SK-N-DZ (cell line): ENCODE measurements around the gene VAC14.

Experiments
- DNase-seq: peaks from one replicate; pipeline ENCODE4 v3.0.0-alpha.2; 2015; ENCODE audit warnings: low spot score

VAC14 gene

DNA sequence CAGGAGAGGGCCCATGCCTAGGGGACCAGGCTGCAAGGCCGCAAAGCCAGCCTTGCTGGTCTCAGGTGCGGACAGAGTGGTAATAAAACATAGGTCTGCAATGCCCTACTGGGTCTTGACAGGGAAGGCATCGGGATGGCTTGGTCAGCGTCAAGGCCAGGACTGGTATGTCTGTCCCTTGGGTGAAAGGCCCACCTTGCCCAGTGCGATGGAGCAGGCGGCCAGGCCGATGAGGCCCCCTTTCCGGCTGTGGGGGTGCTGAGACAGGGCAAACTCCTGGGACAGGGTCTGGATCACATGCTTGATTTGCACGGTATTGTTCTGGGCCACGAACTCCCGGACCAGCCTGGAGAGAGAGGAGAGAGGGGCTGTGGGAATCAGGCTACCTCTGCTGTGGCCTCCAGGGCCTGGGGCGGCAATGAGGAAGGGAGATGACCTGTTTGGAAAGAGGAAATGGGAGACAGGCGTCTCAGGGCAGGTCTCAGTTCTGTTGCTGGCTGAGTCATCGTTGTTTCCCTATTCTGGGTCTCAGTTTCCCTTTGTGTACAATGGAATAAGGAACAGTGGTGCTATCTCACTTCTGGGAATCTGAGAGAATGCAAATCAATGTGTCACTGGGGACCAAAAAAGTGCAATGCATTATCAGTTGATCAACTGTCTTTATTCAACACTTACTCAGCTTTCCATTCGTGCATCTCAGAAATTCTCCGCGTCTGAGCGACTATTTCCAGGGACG lies 14.8 kb downstream of the VAC14 start:
- DNase-seq, result no peak

DNA sequence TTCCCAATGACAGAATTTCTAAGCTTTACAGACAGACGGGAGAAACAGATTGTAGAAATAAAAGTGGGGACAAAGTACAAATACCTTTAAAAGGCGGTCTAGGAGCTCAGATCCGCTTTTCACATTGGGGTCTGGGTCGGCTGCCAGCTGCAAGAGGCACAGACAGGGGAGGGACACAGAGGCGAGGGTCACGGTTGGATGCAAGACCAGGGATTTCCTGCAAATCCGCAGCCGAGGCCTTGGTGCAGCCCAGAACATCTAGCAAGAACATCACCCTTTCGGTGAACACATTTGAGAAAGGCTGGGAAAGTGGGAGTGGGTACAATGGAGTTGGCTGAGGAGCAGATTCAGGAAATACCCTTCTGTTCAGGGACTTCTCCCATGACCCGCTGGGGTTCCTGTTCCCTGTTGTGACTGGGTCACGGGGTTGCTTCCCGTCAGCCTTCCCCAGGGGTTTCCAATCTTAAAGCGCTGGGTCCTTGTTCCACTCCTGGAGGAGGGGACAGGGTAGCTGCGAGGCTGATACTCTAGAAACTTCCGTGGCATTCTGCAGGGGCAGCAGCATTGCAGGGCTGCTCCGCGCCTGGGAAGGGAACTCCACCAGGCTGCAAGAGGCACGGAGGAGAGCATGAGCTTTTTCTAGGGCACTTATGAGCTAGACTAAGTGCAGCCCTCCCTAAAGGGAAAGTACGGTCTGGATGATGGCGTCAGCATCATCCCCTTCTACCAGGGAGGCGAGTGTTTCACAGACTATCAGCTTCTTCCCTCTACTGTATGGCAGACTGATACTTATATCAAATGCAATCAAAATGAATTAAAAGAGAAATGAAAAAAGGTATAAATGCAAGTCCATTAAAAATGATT lies 16.0 kb downstream of the VAC14 start:
- no peak for DNase-seq

DNA sequence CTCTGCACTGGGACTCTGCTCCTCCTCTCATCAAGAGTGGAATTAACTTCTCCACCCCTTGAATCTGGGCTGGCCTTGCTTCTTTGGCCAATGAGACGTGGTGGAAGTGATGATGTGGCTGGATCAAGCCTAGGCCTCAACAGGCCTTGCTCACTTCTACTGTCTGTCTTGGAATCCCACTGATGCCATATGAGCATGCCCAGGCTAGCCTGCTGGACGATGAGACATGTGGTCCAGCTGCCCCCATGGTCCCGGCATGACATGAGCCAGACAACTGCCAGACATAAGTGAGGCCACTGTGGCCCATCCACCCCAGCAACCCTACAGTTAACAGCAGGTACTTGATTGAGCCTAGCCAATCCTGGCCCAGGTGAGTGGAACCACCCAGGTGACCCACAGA lies 18.7 kb downstream of the VAC14 start:
- DNase-seq, result no peak

GRCh38 chr16:70781800-70782199 lies 19.2 kb downstream of the VAC14 start:
- DNase-seq, result no peak

GRCh38 chr16:70780546-70780945 lies 20.4 kb downstream of the VAC14 start:
- DNase-seq, result no peak

DNA sequence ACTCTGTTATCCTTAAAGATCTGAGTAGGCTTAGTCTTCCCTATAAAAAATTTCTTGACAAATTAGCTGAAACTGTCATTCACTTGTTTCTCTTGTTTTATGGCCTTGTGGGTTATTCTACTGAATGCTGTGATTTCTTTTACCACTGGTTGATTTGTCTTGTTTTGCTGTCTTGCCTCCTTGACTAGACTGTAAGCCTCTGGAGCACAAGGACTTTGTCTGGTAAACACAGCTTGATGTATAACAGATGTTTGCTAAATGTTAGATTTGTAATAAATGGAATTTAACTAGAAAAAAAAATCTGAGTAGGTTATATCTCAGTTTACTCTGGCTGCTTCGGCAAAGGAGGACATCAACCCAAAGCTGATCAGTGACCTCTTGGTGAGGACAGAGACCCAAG lies 21.6 kb downstream of the VAC14 start:
- no peak for DNase-seq

DNA sequence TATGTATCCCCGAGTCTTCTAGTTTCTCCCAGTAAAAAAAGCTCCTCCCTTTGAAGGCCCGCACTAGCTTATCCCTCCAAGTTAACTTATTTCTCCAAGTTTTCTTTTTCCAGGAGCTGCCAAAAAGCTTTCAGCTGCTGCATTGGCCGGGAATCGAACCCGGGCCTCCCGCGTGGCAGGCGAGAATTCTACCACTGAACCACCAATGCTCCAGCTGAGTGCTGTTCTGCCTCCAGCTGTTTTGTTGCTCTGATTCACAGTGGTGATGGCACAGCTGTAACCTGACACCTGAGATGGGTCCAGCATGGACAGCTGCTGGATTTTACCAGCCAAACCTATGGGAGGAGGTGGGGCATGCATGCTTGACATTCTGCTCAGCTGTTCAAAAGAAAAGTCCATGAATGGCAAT lies 22.1 kb downstream of the VAC14 start:
- peak; percentile 39 for DNase-seq

DNA sequence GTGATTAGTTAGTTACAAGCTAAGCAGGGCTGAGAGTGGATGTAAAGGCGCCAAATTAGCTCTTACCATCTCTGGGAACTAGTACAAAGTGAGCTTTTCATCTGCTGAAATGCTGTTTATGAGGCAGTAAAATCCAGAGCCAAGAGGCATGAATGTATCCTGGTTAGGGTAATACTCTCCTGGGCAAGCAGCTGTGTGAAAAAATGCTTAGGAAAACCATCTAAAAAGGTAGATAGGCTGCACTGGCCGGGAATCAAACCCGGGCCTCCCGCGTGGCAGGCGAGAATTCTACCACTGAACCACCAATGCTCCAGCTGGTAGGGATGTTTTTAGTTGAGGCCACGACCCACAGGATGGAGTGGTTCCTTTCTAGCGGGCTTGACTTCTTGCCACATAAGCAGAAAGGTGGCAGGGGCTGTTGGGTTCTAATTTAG lies 23.0 kb downstream of the VAC14 start:
- DNase-seq, result no peak

- DNase-seq, result no peak
Observed at GRCh38 chr16:70777496-70777895, 23.5 kb downstream of the VAC14 start.

- no peak for DNase-seq
Observed at GRCh38 chr16:70775399-70775798, 25.6 kb downstream of the VAC14 start.

DNA sequence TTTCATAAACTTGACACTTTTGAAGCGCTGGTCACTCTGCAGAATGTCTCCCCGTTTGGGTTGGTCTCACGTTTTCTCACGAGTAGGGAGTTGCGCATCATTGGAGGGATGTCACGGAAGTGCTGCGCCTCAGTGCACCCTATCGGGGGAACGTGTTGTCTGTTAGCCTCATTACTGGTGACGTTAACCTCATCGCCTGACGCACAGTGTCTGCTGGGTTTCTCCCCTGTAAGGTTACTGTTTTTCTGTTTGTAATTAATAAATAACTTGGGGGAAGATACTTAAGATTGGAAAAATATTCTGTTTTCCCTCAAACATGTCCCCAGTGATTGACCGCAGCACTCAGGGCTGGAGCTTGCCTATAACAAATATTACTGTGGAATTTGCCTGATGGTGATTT lies 26.7 kb downstream of the VAC14 start:
- DNase-seq, result no peak

- no peak for DNase-seq
Observed at GRCh38 chr16:70772493-70772892, 28.5 kb downstream of the VAC14 start.

- peak; percentile 47 for DNase-seq
Observed at GRCh38 chr16:70770626-70771552, 30.1 kb downstream of the VAC14 start.

- DNase-seq, result no peak
Observed at GRCh38 chr16:70770291-70770625, 30.7 kb downstream of the VAC14 start.

- no peak for DNase-seq
Observed at GRCh38 chr16:70769761-70770160, 31.2 kb downstream of the VAC14 start.

DNA sequence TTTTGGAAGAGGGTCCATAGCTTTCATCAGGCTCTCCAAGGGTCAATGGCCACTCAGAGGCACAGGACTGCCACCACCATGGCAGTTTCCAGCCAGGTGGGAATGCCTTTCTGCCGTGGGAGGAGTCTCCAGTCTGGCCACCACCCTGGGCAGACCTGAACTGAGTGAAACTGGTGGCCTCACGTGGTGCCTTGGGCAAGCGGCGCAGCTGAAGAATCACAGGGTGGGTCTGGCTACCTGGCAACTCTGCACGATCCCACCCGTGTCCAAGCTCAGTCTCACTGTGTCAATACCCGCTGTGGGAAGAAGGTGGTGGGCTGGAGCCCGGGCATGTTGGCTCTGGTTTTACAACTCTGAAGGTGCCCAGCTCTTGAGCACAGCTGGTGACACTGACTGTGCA lies 31.8 kb downstream of the VAC14 start:
- no peak for DNase-seq

- DNase-seq, result no peak
Observed at GRCh38 chr16:70768203-70768580, 32.8 kb downstream of the VAC14 start.

DNA sequence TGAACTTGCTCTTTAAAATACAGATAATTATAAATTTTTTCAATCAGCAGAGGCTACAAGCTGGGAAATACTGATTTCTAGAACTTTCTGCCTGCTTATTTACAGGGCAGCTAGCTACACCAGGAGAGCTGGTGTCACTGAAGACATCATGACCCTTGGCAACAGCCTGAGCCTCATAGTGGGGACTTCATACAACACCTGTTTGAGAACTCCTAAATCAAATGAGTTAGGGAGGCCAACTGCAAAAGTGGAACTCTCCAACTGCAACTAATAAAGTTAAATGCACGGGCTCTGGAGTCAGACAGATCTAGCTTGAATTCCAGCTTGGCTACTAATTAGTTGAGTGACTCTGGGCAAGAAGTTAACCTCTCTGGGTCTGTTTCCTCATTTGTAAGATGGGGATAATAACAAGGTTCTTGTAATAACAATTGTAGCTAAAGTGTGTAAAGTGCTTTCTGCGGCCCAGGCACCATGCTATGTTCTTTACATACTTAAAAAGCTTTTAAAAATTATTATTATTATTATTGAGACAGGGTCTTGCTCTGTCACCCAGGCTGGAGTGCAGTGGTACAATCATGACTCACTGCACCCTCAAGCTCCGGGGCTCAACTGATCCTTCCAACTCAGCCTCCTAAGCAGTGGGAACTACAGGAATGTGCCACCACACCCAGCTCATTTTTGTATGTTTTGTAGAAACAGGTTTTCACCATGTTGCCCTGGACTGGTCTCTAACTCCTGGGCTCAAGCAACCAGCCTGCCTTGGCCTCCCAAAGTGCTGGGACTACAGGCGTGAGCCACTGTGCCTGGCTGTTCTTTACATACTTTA lies 33.4 kb downstream of the VAC14 start:
- DNase-seq, result no peak

DNA sequence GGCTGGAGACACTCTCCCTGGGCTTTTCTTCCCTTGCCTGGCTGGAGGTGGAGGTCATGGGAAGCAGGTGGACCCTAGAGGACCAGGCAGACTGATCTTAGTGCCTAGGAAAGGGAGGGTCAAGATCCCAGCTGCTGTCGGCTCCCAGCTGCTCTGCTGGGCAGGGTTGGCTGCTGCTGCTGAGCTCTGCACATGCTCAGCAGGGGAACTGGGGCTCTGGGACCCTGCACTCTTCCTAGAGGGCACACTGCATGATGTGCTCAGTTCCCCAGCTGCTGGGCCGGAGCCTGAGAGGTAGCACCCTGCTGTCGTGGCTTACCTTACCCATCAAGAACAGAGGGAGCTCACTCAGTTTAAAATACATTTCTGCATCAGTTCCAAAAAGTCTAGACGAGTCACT lies 34.3 kb downstream of the VAC14 start:
- DNase-seq, result no peak

- DNase-seq, result no peak
Observed at GRCh38 chr16:70766176-70766575, 34.8 kb downstream of the VAC14 start.

DNA sequence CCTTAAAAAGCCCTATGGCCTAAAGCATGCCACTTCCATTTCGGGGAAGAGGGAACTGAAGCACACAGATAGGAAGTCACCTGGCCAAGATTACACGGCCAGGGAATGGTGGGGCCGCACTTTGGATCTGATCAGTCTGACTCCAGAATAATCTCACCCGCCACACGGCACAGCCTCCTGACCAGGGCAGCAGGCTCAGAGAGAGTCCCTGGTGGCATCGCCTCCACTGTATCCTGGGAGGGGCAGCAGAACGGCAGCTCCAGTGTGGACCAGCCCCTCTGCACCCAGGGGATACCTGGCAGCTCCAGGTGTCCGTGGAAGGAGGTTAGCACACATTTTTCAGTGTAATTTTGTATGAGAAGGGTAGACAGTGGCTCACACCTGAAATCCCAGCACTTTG lies 35.5 kb downstream of the VAC14 start:
- no peak for DNase-seq
